Breast epithelium (tissue), 4 donors: ENCODE data around the gene WDPCP. TPM values are rescaled to one million over a fixed set of nuclear protein-coding genes. Genes with fewer than 3 reads are reported as not detected.

ENCODE experiments used
- DNase-seq, 2 donors: peaks; one replicate each; pipeline ENCODE4 v3.0.0-alpha.2; 2019; ENCODE audit warnings: low spot score in 2 of 2
- H3K27ac ChIP-seq, 2 donors: fragments of 200-600 bp; sonication (generic) in 1 of 2; one replicate each; pipeline ENCODE4 v1.5.1; 2016 to 2019; ENCODE audit warnings: mild to moderate bottlenecking in 1 of 2
- H3K27me3 ChIP-seq, 2 donors: fragments of 200-600 bp; sonication (generic) in 1 of 2; one replicate each; pipeline versions ENCODE4 v1.5.1 to v1.6.0; 2017 to 2019; ENCODE audit warnings: control low read depth in 1 of 2, mild to moderate bottlenecking in 1 of 2
- H3K36me3 ChIP-seq: fragments of 200-600 bp; one replicate; pipeline ENCODE4 v1.5.1; 2019
- H3K4me1 ChIP-seq, 2 donors: fragments of 200-600 bp; sonication (generic); one replicate each; pipeline ENCODE4 v1.5.1; 2016 to 2019; ENCODE audit warnings: control low read depth in 1 of 2
- H3K4me3 ChIP-seq, 3 donors: fragments of 200-600 bp; sonication (generic); 1 replicate in 2 of 3; 2 replicates in 1 of 3; pipeline ENCODE4 v1.5.1; 2016 to 2019; ENCODE audit warnings: mild to moderate bottlenecking in 3 of 3, moderate library complexity in 2 of 3
- H3K9me3 ChIP-seq, 2 donors: fragments of 200-600 bp; sonication (generic) in 1 of 2; one replicate each; pipeline ENCODE4 v1.5.1; 2016 to 2019; ENCODE audit warnings: control low read depth in 1 of 2
- CTCF ChIP-seq, 3 donors: fragments of 450-650 bp; IDR thresholded peaks; one replicate each; pipeline ENCODE4 v1.5.1; 2016 to 2017; ENCODE audit warnings: antibody characterized with exemption in 3 of 3, mild to moderate bottlenecking in 3 of 3, moderate library complexity in 3 of 3
- POLR2A ChIP-seq: fragments of 450-650 bp; IDR thresholded peaks from one replicate; pipeline ENCODE4 v1.6.1; 2016; ENCODE audit warnings: antibody characterized with exemption, mild to moderate bottlenecking, moderate library complexity
- POLR2AphosphoS5 ChIP-seq, 3 donors: sonication (generic); formaldehyde crosslinking; IDR thresholded peaks; one replicate each; pipeline ENCODE4 v1.6.1; 2017; ENCODE audit warnings: antibody characterized with exemption in 3 of 3
- intact Hi-C: fragments of 100-400 bp; cut with DNase I; formaldehyde crosslinking; loops from one replicate; pipeline ENCODE4 v1.15.1; 2023; ENCODE audit warnings: low total_unique reads
- total RNA-seq, 3 donors: library from RNA; depleted of rRNA; stranded (reverse); fragments of >200 nt; gene quantifications; one replicate each; pipeline ENCODE4 v1.1.0, GENCODE V29; 2016

The WDPCP gene
- total RNA-seq, 3 donors from 2014 or later = 25.2 to 37.4 (median 29.4) TPM

- Histone ChIP-seq H3K36me3 (no peaks in the 10 kb centered on the region), H3K9me3 (no peaks in the 10 kb centered on the region), H3K27ac (no peak overlapping the region), H3K4me1 (no peaks in the 10 kb centered on the region), H3K27me3 (no peaks in the 10 kb centered on the region), H3K4me3 (no peak overlapping the region)
- intact Hi-C loops = no loop called here
- no peak for DNase-seq
- TF ChIP-seq POLR2A (no peak), CTCF (IDR thresholded peaks at IDR 0.05) (no peak), POLR2AphosphoS5 (IDR thresholded peaks at IDR 0.05) (no peak)
Observed at GRCh38 chr2:63497576-63497975, 90.7 kb downstream of the WDPCP start.

GRCh38 chr2:63494968-63495367 lies 93.3 kb downstream of the WDPCP start:
- no peaks in the 10 kb centered on the region for H3K4me1 ChIP-seq
- no peaks in the 10 kb centered on the region for H3K36me3 ChIP-seq
- no peak overlapping the region for H3K27ac ChIP-seq
- TF ChIP-seq CTCF (IDR thresholded peaks at IDR 0.05) (no peak), POLR2AphosphoS5 (IDR thresholded peaks at IDR 0.05) (no peak), POLR2A (no peak)
- intact Hi-C loops = no loop called here
- H3K27me3 ChIP-seq = no peaks in the 10 kb centered on the region
- H3K9me3 ChIP-seq = no peaks in the 10 kb centered on the region
- no peak for DNase-seq
- H3K4me3 ChIP-seq = no peak overlapping the region

- intact Hi-C loops = no loop called here
- TF ChIP-seq CTCF (IDR thresholded peaks at IDR 0.05) = no peak
- TF ChIP-seq POLR2A = no peak
- no peaks in the 10 kb centered on the region for H3K9me3 ChIP-seq
- H3K4me1 ChIP-seq = no peaks in the 10 kb centered on the region
- H3K27me3 ChIP-seq = no peaks in the 10 kb centered on the region
- no peak for DNase-seq
- H3K4me3 ChIP-seq = no peak overlapping the region
- H3K36me3 ChIP-seq = no peaks in the 10 kb centered on the region
- no peak overlapping the region for H3K27ac ChIP-seq
Observed at GRCh38 chr2:63494100-63494499, 94.2 kb downstream of the WDPCP start.

GRCh38 chr2:63488118-63488713 lies 100.1 kb downstream of the WDPCP start:
- no peaks in the 10 kb centered on the region for H3K27me3 ChIP-seq
- no peaks in the 10 kb centered on the region for H3K4me1 ChIP-seq
- no peaks in the 10 kb centered on the region for H3K9me3 ChIP-seq
- H3K36me3 ChIP-seq = no peaks in the 10 kb centered on the region
- DNase-seq = no peak
- no peak overlapping the region for H3K27ac ChIP-seq
- H3K4me3 ChIP-seq = no peak overlapping the region
- intact Hi-C loops = no loop called here
- TF ChIP-seq POLR2A = no peak
- TF ChIP-seq CTCF (IDR thresholded peaks at IDR 0.05) = peak in 1 of 3 donors; percentile 35

- Histone ChIP-seq H3K36me3 (no peaks in the 10 kb centered on the region), H3K9me3 (no peaks in the 10 kb centered on the region), H3K4me1 (no peaks in the 10 kb centered on the region), H3K27ac (no peak overlapping the region), H3K4me3 (no peak overlapping the region), H3K27me3 (no peaks in the 10 kb centered on the region)
- TF ChIP-seq POLR2AphosphoS5 (IDR thresholded peaks at IDR 0.05) = no peak
- TF ChIP-seq CTCF (IDR thresholded peaks at IDR 0.05) = no peak
- TF ChIP-seq POLR2A = no peak
- intact Hi-C loops = no loop called here
- no peak for DNase-seq
Observed at GRCh38 chr2:63486861-63487290, 101.4 kb downstream of the WDPCP start.
